Germinal center (tissue), 1 donor: ENCODE measurements around the gene ARL6IP4.

ENCODE experiments used
- DNase-seq: peaks from one replicate; pipeline ENCODE4 v3.0.0; 2012; ENCODE audit warnings: mixed read lengths, low spot score

Gene ARL6IP4

DNA sequence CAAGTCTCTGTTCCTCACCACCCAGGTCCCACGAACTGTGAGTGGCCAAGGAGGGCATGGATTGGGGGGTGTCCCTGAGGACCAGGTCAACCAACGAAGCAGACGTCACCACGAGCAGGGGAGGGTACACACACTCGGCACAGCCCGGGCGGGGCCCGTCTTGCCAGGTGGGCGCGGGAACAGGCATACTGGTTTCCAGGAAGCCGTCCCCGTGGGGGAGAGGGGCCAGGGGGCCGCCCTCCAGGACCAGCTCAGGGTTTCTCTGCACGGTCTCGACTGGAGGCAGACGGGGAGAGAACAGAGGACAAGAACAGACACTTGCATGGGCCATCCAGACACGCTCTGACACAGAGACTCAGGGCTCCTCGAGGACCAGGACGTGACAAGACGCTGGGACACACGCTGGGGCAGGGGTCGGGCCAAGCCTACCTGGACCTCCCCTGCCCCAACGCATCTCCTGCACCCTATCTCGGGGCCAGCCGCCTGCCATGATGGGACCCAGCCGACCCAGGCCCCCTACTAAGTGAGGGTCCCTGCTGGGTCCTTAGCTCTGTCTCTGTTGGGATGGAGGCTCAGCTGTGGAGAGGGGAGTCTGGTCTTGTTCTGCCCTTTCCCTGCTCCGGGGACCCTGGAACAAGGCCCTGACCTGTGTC lies 11.3 kb downstream of the ARL6IP4 start:
- DNase-seq: no peak

GRCh38 chr12:122992386-122992785 lies 11.9 kb downstream of the ARL6IP4 start:
- DNase-seq: no peak

DNA sequence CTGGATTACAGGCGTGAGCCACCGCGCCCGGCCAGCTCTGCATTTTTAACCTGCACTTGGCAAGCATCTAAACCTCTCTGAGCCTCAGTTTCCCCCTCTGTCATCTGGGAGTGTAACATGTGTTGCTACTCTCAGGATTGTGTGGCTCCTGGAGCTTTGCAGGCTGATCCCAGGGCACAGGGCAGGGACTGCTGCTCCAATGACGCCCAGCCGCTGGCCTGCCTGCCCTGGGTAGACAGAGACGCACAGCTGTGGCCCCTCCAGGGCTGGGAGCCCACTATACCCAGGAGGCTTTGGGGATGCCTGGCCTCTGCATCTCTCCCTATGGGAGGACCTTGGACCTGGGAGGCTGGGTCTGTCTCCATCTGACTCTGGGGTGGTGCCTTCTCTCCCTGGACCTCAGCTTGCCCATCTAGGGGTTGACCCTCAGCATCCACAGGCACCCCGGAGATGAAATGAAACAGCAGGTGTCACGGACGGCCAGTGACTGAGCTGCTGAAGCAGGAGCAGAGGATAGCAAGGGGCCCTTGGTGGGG lies 13.7 kb downstream of the ARL6IP4 start:
- no peak for DNase-seq

DNA sequence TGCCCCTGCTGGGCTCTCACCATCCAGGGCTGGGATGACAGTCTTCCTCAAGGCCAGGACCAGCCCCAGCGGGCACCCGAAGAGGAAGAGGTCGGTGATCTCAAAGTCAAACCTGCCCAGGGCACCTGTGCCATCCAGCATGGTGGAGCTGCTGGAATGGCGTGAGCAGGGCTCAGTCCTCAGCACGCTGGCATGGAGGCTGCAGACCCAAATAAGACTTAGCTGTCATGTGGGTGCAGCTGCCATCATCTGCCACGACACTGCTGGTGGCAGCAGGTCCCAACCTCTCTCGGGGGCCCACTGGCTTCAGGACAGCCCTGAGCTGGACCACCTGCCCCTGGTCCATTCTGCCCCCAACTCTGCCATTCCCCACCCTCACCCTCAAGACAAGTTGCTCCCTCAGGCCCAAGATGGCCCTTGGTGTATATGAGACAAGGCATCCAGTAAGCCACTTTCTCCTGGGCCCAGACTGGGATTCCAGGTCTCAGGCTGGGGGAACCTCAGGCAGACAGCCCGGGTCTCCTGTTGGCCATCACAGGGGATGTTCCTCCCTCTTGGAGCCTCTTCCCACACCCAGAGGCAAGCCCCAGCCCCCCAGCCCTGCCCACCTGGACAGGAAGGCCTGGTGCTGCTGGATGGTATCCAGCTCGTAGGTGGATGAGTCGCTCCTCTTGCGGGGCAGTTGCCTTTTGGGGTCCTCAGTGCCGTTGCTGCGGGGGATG lies 14.5 kb downstream of the ARL6IP4 start:
- DNase-seq: no peak

DNA sequence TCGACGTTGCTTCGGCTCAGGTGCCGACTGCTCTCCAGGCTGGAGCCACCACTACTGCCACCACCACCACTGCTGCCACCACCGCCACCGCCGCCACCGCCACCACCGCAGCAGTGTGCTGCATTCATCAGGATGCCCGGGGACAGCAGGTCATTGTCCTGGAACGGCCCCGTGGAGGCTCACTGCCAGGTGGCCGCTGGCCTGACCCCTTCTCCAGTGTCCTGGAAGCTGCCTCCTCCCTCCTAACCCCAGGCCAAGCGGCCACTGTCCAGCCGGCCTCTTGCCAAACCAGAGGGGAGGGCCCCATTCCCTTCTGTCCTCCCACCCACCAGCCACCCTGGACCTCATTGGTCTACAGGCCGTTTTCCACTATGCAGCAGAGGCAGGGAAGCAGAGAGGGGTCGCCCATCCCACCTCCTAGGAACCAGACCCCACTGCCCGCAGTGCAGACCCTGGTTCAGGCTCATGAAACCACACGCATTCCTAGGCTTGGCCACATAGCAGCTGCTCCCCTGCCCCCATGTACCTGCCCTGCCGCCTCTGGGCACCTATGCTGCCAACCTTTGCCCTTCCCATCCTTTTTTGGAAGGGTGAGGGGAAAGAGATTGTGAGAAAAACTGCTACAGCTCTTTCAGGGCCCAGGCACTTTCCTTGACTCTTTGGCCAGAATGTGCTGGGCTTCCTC lies 15.2 kb downstream of the ARL6IP4 start:
- DNase-seq: no peak

DNA sequence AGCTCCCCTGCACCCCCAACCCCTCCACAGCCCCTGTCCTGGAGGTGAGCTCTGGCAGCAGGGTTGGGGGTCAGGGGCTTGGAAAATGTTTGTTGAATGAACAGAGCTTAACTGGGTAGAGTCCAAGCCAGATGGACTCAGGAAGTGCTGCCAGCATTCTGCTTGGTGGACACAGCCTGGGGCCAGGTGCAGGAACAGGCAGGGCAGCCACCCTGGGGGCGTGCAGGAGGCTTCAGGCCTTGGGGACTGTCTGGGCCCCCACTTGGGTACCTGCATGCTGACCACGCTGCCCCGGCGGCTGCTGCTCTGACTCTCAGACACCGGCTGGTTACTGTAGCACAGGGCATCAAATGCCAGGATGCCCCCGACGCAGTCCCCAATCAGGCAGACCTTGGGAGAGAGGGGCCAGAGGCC lies 15.7 kb downstream of the ARL6IP4 start:
- no peak for DNase-seq

- DNase-seq: no peak
Observed at GRCh38 chr12:122996621-122997342, 16.3 kb downstream of the ARL6IP4 start.

- DNase-seq: no peak
Observed at GRCh38 chr12:122997343-122998250, 17.1 kb downstream of the ARL6IP4 start.

- DNase-seq: no peak
Observed at GRCh38 chr12:122998316-122998715, 17.8 kb downstream of the ARL6IP4 start.

DNA sequence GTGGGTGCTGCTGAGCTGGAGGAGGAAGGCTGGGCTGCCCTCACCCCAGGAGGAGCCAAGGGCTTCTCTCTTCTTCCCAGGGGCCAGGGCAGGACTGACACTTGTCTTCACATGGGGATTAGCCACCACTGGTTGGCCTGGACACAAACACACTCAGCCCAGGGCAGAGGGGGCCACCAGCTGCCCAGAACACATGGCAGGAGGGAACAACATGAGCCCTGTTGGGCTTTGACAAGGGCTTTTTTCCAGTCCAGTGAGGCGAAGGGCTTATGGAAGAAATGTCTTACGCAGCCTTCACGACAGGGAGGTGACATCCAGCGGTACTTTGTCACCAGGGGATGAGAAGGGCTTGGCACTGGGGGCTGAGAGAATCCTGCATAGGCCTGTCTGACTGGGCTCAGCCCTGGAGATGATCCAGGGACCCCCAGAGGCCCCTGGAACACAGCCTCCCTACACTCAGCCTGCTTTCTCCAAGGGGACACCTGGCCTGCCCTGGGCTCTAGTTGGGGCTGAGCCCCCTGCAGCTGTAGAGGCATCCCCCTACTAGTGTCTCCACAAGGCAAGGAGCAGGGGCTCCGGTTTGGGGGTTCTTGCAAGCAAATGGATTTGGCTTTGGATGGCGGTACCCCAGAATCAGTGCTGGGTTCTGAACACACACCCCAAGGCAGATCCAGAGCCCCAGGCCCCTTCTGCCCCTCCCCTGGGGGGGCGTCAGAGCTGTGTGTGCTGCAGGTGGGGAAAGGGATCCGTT lies 18.9 kb downstream of the ARL6IP4 start:
- DNase-seq: no peak

GRCh38 chr12:122999986-123000420 lies 19.5 kb downstream of the ARL6IP4 start:
- no peak for DNase-seq

DNA sequence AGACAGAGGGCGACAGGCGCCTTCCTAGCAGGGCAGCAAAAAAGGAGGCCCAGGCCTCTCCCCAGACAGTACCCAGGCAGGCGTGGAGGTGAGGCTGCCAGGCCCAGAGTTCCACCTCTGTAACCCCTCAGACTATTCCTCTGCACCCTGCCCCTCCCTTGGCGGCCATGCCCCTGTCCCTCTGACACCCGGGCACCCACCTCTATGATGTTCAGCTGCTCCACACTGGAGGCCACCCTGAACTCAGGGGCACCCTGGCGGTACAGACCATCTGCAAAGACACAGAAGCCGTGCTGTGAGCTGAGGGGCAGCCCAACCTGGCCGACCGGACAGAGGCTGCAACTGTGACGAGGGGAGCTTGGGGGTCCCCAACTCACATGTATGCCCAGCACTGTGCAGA lies 20.1 kb downstream of the ARL6IP4 start:
- DNase-seq: no peak

DNA sequence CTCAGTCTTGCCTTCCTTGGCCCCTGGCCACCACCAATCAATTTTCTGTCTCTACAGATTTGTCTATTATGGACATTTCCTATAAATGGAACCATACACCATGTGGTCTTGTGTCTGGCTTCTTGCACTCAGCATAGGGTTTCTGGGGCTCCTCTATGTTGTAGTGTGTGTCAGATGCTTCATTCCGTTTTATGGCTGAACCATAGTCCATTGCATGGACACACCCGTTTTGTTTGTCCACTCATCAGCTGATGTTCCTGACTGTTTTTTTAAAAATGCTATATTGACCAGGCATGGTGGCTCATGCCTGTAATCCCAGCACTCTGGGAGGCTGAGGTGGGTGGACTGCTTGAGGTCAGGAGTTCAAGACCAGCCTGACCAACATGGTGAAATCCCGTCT lies 21.0 kb downstream of the ARL6IP4 start:
- DNase-seq: no peak

GRCh38 chr12:123003257-123003656 lies 22.8 kb downstream of the ARL6IP4 start:
- DNase-seq: no peak

DNA sequence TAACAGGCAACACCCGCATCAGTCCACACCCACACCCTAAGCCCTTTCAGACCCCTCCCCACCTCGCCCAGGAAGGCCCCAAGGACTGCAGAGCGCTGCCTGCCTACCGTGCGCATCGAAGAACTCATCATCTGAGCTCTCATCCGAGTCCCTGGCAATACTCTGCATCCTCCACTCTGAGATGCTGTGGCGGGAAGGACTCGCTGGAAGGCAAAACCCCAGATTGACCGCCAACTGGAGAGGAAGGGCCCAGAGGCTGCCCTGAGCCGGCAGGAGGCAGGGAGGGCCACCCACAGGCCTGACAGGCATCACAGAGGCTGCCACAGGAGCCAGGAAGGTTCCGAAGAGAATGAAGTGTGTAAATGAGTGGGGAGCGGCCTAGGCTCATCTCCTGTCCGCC lies 23.8 kb downstream of the ARL6IP4 start:
- DNase-seq: no peak

DNA sequence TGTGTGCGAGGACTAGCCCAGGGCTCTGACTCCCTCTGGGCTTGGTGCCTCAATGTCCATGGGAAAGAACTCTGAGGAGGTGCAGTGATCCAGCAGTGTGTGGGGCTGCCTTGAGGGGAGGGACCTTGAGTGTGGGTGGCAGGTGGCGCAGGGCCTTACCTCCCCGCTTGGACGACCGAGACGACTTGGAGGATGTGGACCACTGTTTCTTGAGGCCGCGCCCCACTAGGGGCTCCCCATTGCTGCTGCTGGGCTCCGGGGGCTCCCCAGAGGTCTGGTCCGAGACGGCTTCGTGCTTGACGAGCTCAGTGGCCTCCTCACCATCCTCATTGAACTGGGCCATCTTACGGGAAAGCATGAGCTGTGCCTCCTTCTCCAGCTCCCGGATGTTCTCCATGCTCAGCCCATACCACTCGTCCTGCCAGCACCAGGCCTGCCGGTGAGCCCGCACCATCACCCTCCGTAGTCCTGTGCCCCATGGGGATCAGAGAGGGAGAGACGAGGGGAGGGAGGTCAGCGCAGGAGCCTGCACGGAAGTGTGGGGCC lies 24.7 kb downstream of the ARL6IP4 start:
- no peak for DNase-seq

DNA sequence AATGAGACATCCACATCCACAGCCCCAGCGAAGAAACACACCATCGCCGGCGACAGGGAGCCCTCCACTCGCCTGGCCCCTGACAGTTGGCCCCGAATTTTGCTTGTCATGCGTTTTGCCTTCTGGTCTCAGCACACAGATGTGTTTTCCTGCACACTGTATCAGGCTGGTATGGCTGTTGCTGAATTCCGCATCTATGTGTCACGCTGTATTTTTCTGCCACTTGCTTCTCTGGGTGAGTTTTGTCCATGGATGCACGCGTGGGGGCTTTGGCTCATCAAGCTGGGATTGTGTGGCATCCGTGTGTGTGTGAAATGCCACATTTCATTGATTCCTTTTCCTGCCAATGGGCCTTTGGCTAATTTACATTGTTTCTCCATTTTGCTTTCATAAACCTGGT lies 26.5 kb downstream of the ARL6IP4 start:
- no peak for DNase-seq

DNA sequence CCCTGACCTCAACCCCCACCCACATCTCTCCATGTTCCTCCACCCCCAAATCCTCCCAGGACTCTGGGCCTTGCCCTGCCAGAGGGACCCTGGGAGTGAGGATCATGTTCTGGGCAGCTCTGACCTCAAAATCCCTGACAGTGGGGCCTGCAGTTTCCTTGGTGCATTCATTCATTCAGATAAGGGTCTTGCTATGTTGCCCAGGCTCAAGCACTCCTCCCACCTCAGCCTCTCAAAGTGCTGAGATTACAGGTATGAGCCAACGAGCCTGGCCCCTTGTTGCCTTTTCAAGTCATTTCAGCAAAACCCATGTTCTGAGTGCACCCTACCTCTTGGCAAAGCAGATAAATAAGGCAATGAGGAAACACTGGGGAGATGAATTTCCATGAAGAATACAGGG lies 29.6 kb downstream of the ARL6IP4 start:
- no peak for DNase-seq

- no peak for DNase-seq
Observed at GRCh38 chr12:123010681-123011080, 30.2 kb downstream of the ARL6IP4 start.

DNA sequence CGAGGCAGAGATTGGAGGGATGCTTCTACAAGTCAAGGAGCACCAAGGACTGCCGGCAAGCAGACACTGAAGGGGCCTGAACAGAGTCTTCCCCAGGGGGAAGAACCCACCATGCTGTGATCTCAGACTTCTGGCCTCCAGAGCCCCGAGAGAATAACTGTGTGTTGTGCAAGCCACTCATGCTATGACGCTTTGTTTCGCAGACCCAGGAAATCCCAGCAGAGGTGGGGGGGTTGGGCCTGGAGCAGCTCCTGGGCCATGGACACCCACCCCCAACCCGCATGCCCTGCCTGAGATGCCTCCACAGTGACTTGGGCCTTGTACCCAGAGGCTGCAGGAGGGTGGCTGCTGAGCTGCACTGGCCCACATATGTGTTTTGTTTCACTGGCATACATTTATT lies 31.2 kb downstream of the ARL6IP4 start:
- DNase-seq: no peak
